Activated T-cell treated with anti-CD3 and anti-CD28 coated beads, Interleukin-2, amount 50 U/mL, for 48 hours (primary cell): ENCODE results near the gene AGO3.
"Not testable (repeated sequence)": the region's sequence is repeated elsewhere in the genome, so short reads cannot be mapped to it uniquely, and the experiment has no call there.

ENCODE experiments used
- DNase-seq, 2 experiments: peaks; one replicate each; pipeline ENCODE4 v3.0.0-alpha.2; 2020

The AGO3 gene

GRCh38 chr1:36014722-36015220 is 83.9 kb downstream of the AGO3 start:
- no peak for DNase-seq

GRCh38 chr1:36016686-36017085 is 85.8 kb downstream of the AGO3 start:
- no peak for DNase-seq

GRCh38 chr1:36023098-36023769 is 92.3 kb downstream of the AGO3 start:
- DNase-seq, result no peak

GRCh38 chr1:36024024-36024423 is 93.1 kb downstream of the AGO3 start:
- DNase-seq, result not testable (repeated sequence)

GRCh38 chr1:36024847-36025246 is 93.9 kb downstream of the AGO3 start:
- DNase-seq, result no peak

- DNase-seq, result no peak
Observed at GRCh38 chr1:36027766-36028165, 96.9 kb downstream of the AGO3 start.

- no peak for DNase-seq
Observed at GRCh38 chr1:36031441-36031840, 100.5 kb downstream of the AGO3 start.

- DNase-seq, result no peak
Observed at GRCh38 chr1:36034692-36035091, 103.8 kb downstream of the AGO3 start.

GRCh38 chr1:36035154-36035553 is 104.2 kb downstream of the AGO3 start:
- no peak for DNase-seq

GRCh38 chr1:36040238-36040637 is 109.3 kb downstream of the AGO3 start:
- no peak for DNase-seq

GRCh38 chr1:36051821-36052220 is 120.9 kb downstream of the AGO3 start:
- DNase-seq, result no peak

GRCh38 chr1:36053978-36054377 is 123.1 kb downstream of the AGO3 start:
- DNase-seq, result no peak

GRCh38 chr1:36055706-36056105 is 124.8 kb downstream of the AGO3 start:
- DNase-seq, result no peak

GRCh38 chr1:36062315-36062714 is 131.4 kb downstream of the AGO3 start:
- DNase-seq, result no peak

- DNase-seq, result no peak
Observed at GRCh38 chr1:36067871-36068270, 137.0 kb downstream of the AGO3 start.

- no peak for DNase-seq
Observed at GRCh38 chr1:36068866-36069265, 138.0 kb downstream of the AGO3 start.

GRCh38 chr1:36070349-36070748 is 139.4 kb downstream of the AGO3 start:
- DNase-seq, result no peak

GRCh38 chr1:36076979-36077573 is 146.2 kb downstream of the AGO3 start:
- no peak for DNase-seq

- no peak for DNase-seq
Observed at GRCh38 chr1:36080236-36080635, 149.3 kb downstream of the AGO3 start.

- DNase-seq, result no peak
Observed at GRCh38 chr1:36080801-36081200, 149.9 kb downstream of the AGO3 start.

- no peak for DNase-seq
Observed at GRCh38 chr1:36081926-36082485, 151.1 kb downstream of the AGO3 start.

- DNase-seq, result peak in 1 of 2 experiments; percentile 12
Observed at GRCh38 chr1:36083219-36083618, 152.3 kb downstream of the AGO3 start.

- peak in 1 of 2 experiments; percentile 21 for DNase-seq
Observed at GRCh38 chr1:36083635-36084496, 153.0 kb downstream of the AGO3 start, which contains the start of gene TEKT2. TSS of gene TEKT2 (plus strand) at chr1:36084094. CDS start at chr1:36084922, 828 bp downstream.
